Chondrocyte (in vitro differentiated cells): ENCODE results near the gene OBP2A. TPM values are rescaled to one million over a fixed set of nuclear protein-coding genes. Genes with fewer than 3 reads are reported as not detected.

Experiments
- DNase-seq: peaks from one replicate; pipeline ENCODE4 v3.0.0; 2021; ENCODE audit warnings: mixed read lengths, low spot score
- H3K27ac Mint-ChIP-seq: one replicate; pipeline ENCODE4 v1.8.0; 2021; ENCODE audit warnings: mild to moderate bottlenecking, moderate library complexity, mixed read lengths; ENCODE audit not compliant: unreplicated experiment
- H3K27me3 Mint-ChIP-seq: 2 replicates; pipeline ENCODE4 v1.8.0; 2021; ENCODE audit warnings: low read depth, mixed read lengths
- H3K36me3 Mint-ChIP-seq: 2 replicates; pipeline ENCODE4 v1.8.0; 2021; ENCODE audit warnings: low read depth, mixed read lengths
- H3K4me1 Mint-ChIP-seq: 2 replicates; pipeline ENCODE4 v1.8.0; 2021; ENCODE audit warnings: low read depth, mild to moderate bottlenecking, mixed read lengths
- H3K4me3 Mint-ChIP-seq: one replicate; pipeline ENCODE4 v1.8.0; 2021; ENCODE audit warnings: mild to moderate bottlenecking, moderate library complexity, mixed read lengths; ENCODE audit not compliant: unreplicated experiment
- H3K9me3 Mint-ChIP-seq: 2 replicates; pipeline ENCODE4 v1.8.0; 2021; ENCODE audit warnings: low read depth, mixed read lengths
- total RNA-seq: library from RNA; stranded (reverse); gene quantifications from 3 replicates; pipeline ENCODE4 v1.2.1, GENCODE V29; 2021
- TF ChIP-seq, protein P1 (sequence below): fragments of 200-600 bp; sonication (generic); IDR thresholded peaks from 2 replicates; pipeline ENCODE4 v1.5.0; 2021; ENCODE audit warnings: antibody characterized with exemption, mild to moderate bottlenecking, moderate library complexity

Gene OBP2A
- total RNA-seq, 1 donor from 2014 or later = 0.50 TPM

DNA sequence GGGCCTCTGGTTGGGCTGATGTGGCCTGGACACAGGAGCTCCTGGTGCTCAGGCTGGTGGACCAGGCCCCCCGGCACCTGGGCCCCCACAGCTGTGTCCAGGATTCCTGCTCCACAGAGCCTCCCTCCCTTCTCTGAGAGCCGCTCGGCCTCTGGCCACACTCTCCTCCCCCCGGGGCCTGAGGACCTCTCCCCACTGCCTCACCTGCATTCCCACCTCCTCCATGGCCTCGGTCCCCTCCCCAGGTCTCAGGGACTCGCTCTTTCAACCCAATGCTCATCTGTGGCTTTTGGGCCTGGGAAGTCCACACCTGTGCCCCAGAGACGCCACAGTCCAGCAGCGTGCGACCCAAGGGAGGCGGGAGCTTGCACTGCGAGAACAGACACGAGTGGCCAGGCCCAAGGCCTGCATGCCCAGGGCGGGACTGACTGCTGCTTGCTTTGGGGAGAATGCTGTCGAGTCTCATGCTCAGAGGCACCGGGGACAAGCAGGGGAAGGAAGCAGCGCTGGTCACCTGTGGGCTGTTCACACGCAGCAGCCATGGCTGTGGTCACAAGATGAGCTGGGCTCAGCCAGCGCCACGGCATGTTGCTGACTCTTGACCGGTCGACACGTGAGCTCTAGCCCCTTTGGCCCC, 30.2 kb downstream of the OBP2A start:
- Mint-ChIP-seq H3K27ac (no peak overlapping the region), H3K4me3 (no peak overlapping the region), H3K36me3 (no peaks in the 10 kb centered on the region), H3K9me3 (peaks cover under 1% of the 10 kb centered on the region), H3K4me1 (no peaks in the 10 kb centered on the region), H3K27me3 (peaks cover 13% of the 10 kb centered on the region)
- TF ChIP-seq, protein P1, sequence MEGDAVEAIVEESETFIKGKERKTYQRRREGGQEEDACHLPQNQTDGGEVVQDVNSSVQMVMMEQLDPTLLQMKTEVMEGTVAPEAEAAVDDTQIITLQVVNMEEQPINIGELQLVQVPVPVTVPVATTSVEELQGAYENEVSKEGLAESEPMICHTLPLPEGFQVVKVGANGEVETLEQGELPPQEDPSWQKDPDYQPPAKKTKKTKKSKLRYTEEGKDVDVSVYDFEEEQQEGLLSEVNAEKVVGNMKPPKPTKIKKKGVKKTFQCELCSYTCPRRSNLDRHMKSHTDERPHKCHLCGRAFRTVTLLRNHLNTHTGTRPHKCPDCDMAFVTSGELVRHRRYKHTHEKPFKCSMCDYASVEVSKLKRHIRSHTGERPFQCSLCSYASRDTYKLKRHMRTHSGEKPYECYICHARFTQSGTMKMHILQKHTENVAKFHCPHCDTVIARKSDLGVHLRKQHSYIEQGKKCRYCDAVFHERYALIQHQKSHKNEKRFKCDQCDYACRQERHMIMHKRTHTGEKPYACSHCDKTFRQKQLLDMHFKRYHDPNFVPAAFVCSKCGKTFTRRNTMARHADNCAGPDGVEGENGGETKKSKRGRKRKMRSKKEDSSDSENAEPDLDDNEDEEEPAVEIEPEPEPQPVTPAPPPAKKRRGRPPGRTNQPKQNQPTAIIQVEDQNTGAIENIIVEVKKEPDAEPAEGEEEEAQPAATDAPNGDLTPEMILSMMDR = no peak
- DNase-seq = no peak

DNA sequence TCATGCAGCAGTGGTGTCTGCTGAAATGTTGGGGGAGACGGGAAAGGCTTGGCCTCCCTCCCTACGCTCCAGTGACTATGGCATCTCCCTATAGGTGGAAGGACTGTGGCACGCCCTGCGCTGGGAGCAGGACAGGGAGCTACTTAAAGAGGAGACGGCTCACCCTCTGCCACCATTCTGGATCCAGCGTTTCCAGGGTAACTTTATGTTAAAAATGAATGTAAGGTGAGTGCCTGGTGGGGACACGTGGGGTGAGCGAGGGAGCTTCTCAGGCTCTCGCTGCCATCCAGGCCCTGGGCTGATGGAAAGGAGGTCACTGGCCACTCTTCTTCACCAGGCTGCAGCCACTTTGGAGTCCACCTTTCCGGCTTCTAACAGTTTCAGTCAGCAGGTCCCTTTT, 31.3 kb downstream of the OBP2A start:
- DNase-seq = no peak
- Mint-ChIP-seq H3K27ac (no peak overlapping the region), H3K27me3 (peaks cover 18% of the 10 kb centered on the region), H3K4me1 (no peaks in the 10 kb centered on the region), H3K4me3 (no peak overlapping the region), H3K9me3 (no peaks in the 10 kb centered on the region), H3K36me3 (no peaks in the 10 kb centered on the region)
- TF ChIP-seq, protein P1 = no peak

DNA sequence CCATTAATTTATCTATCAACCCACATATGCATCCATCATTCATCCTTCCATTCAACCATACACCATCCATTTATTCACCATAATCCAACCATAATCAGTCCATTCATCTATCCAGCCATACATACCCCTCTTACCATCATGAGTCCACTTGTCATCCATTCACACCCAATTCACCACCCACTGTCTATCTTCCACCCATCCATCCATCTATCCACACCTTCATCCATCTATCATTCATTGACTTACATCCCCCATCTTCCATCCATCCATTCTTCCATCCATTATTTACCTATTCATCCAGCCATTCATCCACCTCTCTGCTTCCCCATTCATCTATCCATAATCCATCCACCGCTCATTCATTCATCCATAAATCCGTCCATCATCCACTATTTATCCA, 33.4 kb downstream of the OBP2A start:
- no peak overlapping the region for H3K4me3 Mint-ChIP-seq
- no peak overlapping the region for H3K27ac Mint-ChIP-seq
- DNase-seq = no peak
- H3K27me3 Mint-ChIP-seq = peaks cover 18% of the 10 kb centered on the region
- no peaks in the 10 kb centered on the region for H3K4me1 Mint-ChIP-seq
- no peaks in the 10 kb centered on the region for H3K9me3 Mint-ChIP-seq
- TF ChIP-seq, protein P1 = no peak
- H3K36me3 Mint-ChIP-seq = no peaks in the 10 kb centered on the region

DNA sequence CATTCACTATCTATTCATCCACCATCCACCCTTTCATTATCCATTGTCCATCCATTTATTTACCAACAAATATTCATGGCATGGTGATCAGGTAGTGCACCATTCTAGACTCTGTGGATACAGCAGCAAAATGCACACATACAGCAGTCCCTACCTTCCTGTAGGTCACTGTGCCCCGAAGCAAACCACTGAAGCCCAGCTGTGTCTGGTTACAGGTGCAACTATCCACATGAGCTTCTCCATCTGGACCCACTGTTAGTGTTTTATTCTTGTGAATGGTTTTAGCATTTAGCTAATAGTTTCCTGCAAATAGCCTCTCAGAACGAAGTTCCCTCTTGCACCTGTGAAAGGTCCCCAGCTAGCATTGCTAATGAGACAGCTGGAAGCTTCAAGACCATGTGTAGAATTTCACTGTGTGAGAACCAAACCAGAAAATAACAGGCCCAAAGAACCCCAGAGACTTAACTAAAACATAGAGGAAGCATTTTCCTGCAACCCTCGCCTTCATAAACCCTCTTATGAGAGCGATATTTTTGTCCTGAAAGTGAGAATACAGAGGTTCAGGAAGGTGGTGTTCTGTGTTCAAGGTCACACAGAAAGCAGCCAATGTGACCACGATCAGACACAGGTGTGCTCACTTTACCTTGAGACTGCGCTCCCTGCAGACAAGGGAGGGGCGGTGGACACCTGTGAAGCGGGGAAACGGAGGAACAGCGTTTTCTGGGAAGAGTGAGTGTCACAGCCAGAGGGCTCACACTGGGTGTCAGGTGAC, 34.1 kb downstream of the OBP2A start:
- no peaks in the 10 kb centered on the region for H3K4me1 Mint-ChIP-seq
- DNase-seq = no peak
- TF ChIP-seq, protein P1 = no peak
- no peak overlapping the region for H3K27ac Mint-ChIP-seq
- no peak overlapping the region for H3K4me3 Mint-ChIP-seq
- no peaks in the 10 kb centered on the region for H3K36me3 Mint-ChIP-seq
- no peaks in the 10 kb centered on the region for H3K9me3 Mint-ChIP-seq
- peaks cover 13% of the 10 kb centered on the region for H3K27me3 Mint-ChIP-seq

DNA sequence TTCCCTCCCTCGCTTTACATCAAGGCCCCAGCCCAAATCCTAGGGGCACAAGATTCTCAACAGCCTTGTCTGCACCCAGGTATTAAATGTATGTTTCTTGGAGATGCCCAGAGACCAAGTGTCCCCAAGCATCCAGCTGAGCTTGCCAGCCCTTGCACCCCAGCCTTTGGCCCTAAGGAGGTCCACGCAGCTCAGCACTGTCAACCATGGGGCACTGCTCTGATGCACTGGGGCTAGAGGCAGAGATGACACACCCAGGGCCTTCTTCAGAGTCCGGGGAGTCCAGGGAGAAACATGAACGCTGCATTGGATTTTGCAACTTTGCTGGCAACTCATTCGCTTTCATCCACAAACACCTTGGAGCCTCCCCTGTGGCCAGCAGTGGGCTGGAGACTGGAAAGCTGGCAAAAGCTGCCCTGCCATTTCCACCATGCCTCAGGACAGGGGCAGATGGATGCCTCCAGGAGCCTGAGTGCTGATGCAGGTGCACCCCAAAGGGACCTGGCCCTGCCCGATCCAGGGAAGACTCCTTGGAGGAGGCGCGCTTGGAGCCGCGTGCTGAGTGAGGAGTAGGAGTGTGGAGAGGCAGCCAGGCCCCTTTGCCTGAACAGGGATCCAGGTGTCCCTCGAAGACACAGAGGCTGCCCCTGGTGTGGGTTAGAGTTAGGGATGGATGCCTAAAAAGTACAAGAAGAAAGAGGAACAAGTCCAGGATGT, 34.9 kb downstream of the OBP2A start:
- no peak overlapping the region for H3K4me3 Mint-ChIP-seq
- TF ChIP-seq, protein P1 = no peak
- H3K4me1 Mint-ChIP-seq = no peaks in the 10 kb centered on the region
- H3K27me3 Mint-ChIP-seq = peaks cover 13% of the 10 kb centered on the region
- no peaks in the 10 kb centered on the region for H3K36me3 Mint-ChIP-seq
- DNase-seq = no peak
- no peaks in the 10 kb centered on the region for H3K9me3 Mint-ChIP-seq
- no peak overlapping the region for H3K27ac Mint-ChIP-seq
